Measurements from ENCODE around the gene ART1.
"Not testable (repeated sequence)": the region's sequence is repeated elsewhere in the genome, so short reads cannot be mapped to it uniquely, and the experiment has no call there.

Gene ART1

DNA sequence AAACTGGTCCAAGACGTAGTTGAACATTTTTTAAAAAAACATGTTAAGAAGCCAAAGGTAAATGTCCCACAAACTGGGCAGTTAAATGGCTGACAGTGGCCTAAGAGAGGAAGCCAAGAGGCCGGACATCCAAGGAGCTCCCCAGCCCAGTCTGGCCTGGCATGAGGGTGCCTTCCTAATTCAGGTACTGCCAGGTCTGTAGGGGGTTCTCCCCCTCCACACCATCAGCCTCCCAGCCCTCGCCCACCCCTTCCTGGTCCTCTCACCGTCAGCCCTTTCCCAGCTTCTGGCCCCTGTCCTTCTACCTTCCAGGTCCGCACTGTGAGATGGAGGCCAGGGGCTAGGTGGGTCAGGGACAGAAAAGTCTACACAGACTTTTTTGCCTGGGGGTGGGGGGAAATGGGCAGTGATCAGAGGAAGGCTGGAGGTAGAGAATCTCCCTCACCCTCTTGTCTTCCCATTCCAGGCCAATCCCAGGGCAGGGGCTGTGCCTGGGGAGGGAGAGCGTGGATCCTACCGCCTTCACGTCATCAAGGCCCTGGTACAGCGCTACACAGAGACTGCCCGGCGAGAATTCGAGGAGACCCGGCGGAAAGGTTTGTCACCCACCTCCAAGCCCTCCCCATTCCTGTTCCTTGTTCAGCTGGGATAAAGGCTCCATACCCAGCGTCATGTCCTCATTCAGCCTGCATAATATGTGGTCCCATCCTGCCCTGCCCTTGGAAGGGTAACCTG lies 9.1 kb upstream of the ART1 start:
- DNase-seq = no peak

DNA sequence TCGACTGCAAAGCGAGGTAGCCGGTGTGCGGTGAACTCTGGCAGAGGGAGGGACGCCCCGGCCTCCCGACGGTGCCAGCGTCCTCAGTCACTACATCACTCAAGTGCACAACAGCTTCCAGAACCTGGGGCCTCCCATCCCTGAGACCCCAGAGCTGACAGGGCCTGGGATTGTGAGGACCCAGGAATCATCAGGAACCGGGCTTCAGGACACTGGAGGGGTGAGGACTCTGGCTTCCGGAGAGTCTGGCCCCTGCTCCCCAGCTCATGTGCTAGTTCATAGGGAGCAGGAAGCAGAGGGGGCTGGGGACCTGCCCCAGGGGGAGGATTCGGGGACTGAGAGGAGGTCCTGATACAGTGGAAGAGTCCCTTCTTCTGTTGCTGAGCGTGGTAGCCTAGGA lies 7.7 kb upstream of the ART1 start:
- no peak for DNase-seq

DNA sequence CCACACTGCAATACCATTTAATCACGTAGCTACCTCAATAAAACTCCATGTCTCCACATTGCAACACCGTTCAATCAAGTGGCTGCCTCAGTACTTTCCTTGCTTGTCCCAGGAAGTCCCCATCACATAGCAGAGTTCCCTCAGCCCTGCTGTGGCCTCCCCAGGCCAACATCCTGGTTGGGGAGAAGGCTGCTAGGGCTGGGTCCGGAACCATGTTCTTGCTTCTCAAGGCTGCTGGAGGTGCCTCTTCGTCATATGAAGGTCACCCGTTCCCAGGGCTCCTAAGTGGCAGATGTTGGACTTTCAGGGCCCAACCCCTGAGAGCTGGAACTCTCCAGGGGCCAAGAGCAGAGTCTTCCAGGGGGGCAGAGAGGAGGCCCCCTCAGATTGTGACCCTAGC lies 6.4 kb upstream of the ART1 start:
- no peak for DNase-seq

DNA sequence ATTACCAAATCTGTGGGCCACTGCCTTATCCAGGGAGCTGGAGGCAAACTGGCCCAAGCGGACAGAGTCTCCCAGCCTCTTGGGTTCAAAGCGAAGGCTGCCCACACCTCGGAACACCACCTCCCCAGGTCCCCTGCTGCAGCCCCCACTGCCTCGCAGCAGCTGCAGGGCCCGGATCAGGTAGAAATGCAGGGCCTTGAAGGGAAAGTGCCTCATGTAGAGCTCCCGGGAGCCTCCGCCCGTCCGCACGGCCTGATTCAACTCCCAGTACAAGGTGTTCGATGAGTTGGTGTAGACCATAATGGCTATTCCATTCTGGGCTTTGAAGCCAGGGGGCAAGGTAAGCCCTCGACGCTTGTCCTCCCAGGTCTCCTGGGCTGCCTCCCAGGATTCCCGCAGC lies 5.1 kb upstream of the ART1 start:
- DNase-seq = no peak

DNA sequence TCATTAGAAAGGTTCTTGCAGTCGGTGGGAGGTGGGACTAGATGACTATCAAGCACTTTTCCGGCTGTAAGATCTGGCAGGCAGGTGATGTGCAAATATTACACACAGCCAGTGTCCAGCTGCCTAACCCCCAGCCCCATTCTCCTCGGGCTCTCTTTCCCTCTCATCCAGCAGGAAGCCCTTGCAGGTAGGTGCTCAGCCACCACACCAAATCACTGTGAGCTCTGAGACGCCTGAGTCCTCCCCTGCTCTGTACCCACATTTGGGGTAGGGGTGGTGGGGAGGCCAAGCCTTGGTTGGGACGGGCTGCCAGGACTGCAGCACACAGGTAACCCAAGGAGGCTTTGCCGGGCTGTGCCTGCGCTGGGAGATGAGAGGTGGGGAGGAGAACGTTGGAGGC lies 3.7 kb upstream of the ART1 start:
- DNase-seq = no peak

DNA sequence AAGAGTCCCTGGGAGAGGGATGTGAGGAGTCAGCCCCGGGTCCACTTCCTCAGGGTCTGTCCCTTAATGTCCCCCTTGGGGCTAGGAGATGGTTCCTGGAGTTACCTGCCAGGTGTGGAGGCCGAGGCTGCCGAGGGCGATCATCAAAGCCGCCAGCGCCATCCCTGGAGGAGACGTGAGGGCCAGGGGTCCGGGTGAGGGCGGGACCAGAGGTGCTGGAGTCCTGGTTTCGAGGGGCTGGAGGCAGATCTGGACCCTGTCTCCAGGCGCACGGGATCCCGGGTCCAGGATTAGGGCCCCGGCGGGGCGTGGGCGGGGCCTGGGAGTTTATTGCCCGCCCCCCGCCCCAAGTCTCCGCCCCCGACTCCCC lies 3.2 kb upstream of the ART1 start, which contains the start of gene ART5:
Gene ART5, minus strand, starts transcription at position 292 of the 370 bp plus-strand sequence. Its CDS starts 130 bp downstream, at position 162.
- DNase-seq = no peak

DNA sequence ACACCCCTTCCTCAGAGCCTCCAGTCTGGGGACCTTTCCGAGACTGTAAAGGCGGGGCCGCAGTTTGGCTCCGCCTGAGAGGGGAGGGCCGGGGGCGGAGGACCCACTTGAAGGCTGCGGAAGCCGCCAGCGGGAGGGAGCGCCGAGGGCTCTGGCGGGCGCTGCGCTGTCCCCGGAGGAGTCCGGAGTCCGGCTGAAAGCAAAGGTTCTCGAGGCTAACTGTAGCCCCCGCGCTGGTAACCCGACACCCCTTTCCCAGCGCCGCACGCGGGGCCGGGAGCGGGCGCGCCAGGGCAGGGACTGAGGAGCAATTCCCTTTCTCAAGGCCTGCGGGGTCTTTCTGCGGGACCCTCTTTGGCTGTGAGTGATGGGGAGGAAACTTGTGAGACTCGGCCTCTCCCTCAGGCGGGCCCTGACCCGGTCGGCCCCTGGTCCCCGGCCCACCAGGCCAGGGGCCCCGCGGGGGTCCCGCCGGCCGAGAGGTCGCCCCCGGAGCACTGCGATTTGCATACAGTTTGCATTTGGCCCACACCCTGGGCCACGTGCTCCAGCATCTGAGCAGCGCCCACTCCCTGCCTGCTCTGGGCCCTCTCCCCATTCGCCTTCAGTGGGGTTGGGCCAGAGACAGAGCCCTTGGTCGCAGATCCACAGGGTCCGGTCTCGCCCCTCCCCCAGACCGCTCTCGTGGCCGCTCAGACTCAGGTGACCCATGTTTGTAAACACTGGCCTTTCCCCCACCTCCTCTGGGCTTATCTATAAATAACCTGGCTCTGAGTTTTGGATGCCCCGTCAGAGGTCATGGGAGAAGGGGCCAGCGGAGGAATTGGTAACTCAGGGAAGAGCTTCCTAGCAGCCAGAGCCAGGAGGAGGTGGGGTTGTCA lies 2.6 kb upstream of the ART1 start:
- DNase-seq = peak; percentile 73

DNA sequence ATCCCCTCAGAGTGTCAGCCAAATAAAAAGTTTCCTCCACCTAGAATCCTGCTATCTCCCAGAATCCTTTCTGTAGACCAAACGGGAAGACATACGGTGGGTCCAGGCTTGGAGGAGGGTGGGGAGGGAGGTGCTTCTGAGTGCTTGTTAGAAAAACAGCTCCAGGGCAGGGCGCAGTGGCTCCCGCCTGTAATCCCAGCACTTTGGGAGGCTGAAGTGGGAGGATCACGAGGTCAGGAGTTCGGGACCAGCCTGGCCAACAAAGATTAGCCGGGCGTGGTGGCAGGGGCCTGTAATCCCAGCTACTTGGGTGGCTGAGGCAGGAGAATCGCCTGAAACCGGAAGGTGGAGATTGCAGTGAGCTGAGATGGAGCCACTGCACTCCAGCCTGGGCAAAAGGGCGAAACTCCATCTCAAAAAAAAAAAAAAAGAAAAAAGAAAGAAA lies 1.8 kb upstream of the ART1 start:
- DNase-seq = not testable (repeated sequence)

DNA sequence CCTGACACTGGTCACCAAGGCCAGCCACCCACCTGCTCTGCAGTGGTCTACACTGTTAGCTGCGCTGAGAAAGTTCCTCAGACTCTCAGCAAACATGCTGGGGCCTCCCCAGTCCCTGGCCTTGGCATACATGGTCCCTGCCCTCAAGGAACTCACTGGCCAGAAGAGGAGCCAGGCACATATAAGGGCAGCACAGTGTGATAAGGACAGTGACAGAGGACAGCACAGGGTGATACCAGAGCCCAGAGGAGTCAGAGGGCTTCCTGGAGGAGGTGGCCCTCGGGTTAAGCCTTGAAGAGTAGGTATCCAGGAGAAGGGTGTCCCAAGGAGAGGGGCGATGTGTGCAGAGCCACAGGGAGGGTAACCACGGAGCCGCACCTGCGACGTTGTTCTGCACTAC lies 624 bp downstream of the ART1 start:
- no peak for DNase-seq

DNA sequence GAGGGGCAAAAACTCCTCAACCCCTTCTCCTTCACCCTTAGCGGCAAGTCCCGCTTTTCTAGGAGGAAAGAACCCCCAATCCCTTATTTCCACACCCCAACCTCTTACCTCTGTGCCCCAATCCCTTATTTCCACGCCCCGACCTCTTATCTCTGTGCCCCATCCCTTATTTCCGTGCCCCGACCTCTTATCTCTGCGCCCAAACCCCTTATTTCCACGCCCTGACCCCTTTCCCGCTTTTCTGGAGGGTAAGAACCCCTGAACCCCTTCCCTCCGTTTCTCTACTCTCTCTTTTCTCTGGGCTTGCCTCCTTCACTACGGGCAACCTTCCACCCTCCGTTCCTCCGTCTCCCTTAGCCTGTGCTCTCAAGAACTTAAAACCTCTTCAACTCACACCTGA lies 3.9 kb downstream of the ART1 start:
- DNase-seq = not testable (repeated sequence)

DNA sequence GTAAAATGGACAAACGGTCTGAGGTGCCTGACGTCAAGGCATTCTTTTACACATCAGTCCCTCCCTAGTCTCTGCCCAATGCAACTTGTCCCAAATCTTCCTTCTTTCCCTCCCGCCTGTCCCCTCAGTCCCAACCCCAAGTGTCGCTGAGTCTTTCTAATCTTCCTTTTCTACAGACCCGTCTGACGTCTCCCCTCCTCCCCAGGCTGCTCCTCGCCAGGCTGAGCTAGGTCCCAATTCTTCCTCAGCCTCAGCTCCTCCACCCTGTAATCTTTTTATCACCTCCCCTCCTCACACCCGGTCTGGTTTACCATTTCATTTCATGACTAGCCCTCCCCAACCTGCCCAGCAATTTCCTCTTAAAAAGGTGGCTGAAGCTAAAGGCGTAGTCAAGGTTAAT lies 4.4 kb downstream of the ART1 start:
- not testable (repeated sequence) for DNase-seq

DNA sequence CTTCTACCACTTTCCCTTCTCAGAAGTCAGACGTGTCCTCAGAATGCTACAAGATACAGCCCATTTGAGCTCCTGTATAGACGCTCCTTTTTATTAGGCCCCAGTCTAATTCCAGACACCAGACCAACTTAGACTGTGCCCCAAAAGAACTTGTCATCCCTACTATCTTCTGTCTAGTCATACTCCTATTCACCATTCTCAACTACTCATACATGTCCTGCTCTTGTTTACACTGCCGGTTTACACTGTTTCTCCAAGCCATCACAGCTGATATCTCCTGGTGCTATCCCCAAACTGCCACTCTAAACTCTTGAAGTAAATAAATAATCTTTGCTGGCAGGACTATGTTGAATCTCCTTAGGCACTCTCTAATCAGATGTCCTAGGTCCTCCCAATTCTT lies 7.6 kb downstream of the ART1 start:
- DNase-seq = not testable (repeated sequence)

DNA sequence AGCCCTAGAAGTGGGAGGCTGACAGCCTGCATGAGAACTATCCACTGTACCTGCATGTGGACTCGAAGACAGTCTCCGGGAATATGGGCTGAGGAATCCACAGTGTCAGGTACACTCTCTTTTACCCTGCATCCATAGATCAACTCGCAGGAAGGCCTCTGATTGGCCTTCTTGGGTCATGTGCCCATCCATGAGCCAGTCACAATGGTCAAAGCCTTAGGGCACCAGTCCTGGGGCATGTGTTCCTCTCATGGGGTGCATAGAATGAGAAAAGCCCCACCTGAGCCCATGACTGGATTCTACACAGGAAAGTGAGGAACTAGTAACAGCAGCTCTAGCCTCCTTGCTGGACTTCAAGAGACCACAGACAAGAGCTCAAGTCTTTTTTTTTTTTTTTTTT lies 10.6 kb downstream of the ART1 start:
- no peak for DNase-seq

DNA sequence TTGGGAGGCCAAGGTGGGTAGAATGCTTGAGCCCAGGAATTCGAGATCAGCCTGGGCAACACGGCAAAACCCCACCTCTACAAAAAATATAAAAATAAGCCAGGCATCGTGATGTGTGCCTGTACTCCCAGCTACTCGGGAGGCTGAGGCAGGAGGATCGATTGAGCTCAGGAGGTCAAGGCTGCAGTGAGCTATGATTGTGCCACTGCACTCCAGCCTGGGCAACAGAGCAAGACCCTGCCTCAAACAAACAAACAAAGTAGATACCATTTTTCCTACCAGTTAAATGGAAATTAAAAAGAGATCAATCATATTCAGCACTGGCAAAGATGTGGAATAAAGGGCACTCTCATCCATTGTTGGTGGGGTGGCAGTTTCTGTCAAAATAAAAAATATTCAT lies 12.4 kb downstream of the ART1 start:
- DNase-seq = not testable (repeated sequence)

DNA sequence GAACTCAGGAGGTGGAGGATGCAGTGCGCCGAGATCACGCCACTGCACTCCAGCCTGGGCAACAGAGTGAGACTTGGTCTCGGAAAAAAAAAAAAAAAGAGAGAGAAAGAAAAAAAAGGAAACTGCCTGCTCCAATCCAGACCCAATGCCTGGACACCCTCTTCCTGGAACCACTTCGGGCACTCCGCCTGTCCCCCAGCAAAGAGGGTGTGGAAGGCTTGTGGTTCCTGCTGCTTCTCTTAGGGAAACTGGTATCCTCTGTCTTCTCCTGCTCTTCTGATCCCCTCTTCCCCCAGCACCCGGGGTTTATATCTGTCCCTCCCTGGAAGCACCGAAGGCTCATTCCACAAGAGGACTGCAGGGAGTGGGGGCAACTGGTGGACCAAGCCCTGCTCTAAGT lies 13.3 kb downstream of the ART1 start:
- DNase-seq = no peak

DNA sequence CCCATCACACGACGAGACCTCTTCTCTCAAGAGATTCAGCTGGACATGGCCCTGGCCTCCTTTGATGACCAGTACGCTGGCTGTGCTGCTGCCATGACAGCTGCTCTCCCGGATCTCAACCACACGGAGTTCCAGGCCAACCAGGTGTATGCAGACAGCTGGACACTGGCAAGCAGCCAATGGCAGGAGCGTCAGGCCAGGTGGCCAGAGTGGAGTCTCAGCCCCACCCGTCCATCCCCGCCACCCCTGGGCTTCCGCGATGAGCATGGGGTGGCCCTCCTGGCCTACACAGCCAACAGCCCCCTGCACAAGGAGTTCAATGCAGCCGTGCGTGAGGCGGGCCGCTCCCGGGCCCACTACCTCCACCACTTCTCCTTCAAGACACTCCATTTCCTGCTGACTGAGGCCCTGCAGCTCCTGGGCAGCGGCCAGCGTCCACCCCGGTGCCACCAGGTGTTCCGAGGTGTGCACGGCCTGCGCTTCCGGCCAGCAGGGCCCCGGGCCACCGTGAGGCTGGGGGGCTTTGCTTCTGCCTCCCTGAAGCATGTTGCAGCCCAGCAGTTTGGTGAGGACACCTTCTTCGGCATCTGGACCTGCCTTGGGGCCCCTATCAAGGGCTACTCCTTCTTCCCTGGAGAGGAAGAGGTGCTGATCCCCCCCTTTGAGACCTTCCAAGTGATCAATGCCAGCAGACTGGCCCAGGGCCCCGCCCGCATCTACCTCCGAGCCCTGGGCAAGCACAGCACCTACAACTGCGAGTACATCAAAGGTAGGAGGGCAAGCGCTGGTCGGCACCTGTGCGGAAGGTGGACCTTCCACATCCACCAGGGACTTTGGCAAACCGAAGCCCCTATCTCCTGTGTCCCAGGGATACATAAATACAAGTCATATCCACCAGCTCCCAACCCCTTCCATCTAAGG lies 14.9 kb downstream of the ART1 start:
- DNase-seq = no peak

DNA sequence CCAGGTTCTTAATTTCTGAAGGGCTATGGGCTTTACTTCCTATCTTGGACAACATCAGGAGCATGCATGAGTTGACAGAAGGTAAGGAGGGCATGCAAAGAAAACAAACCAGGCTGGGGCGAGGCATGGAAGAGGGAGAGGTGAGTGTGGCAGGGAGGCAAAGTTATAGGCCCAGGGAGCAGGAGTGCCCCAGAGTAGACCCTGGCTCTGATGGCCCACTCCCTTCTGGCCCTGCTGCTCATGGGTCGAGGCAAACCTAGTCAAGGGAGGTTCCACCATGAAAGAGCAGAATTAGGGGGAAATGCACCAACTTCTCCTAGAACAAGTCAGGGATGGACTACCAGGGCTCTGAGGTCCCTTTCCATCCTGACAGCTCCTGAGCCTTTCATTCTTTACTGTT lies 16.0 kb downstream of the ART1 start:
- DNase-seq = no peak

DNA sequence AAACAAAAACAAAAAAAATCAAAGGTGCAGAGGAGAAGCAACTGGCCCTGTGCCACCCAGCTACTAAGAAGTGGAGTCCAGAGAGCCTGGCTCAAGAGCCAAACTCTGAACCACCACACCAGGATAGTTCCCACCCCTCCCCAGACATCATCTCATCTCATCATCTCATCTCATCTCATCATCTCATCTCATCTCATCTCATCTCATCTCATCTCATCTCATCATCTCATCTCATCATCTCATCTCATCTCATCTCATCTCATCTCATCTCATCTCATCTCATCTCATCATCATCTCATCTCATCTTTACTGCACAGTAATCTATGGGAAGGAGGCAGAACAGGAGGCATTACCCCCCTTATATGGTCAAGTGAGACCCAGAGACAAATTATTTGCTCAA lies 17.9 kb downstream of the ART1 start:
- no peak for DNase-seq

DNA sequence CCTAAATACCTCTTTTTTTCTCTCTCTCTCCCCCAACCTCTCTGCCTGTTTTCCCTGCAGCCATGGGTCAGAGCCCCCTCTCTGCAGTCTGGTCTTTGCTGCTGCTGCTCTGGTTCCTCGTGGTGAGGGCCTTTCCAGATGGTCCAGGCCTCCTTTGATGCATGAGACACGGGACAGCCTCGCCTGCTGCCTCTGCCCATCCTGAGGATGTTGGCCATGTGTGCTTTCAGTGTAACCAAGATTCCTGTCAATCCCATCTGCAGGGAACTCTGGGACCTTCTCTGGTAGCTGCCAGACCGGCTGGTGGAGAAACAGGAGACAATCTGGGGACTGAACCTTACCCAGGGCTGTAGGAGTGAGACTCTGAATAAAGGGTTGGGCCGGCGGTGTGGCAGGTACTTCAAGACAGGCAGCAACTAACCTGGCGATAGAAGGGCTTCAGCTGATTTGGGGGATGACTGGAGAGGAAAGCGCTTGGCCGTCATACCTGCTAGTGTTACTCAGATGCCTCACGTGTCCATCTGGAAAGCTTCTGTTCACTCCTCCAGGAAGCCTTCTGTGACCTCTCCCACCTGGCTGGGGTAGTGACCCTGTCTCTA lies 19.2 kb downstream of the ART1 start:
- no peak for DNase-seq

DNA sequence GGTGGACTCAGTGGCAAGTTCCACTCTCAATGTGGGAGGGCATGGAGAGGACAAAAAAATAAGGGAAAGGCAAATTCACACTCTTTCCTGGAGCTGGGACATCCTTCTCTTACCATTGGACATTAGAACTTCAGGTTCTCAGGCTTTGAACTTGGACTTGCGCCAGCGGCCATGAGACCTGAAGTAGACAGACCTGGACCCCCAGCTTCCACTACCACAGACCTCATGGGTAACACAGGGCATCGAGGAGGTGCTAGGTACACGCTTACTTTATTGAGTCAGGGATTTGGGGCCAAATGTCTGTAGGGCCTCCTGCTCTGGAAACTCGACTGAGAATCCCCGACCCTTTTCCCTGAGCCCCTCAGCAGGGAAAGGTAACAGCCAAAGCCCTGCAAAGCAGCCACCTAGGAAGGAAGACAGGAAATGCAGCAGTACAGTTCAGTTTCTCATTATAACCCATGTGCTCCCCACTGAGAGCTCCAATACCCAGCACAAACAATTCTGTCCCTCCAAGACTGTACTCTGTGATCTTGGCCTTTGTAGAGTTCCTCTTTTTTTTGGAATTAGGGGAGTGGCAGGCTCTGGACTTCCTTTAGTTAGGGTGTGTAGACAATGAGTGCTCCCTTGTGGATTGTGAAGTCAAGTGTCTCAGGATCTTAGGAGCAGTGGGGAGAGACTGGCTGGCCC lies 20.6 kb downstream of the ART1 start:
- no peak for DNase-seq

DNA sequence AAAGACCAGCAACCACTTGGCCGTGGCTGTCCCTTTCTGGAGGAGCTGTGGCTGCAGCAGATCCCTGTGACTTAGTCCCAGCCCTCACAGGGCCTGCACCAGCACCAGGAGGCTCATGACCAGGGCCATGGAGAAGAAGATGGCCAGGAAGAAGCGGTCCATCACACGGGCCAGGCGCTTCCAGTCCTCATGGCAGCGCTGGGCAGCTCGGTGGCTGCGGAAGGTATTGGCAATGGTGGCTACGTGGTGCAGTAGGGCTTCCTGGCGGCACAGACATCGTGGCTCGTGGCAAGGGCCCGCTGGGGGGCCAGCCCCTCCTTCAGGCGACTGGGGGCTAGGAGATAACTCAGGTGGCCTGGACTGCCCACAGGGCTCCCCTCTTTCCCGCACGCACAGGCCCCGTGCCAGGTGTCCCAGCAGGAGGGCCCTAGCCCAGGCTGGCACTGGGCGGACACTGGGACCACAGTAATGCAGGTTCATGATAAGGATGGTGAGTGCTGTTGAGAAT lies 21.1 kb downstream of the ART1 start:
- DNase-seq = no peak

Measured in NCI-H1105 (cell line).